Endothelial cell of umbilical vein (primary cell): ENCODE measurements around the gene CD8B2. TPM values are rescaled to one million over a fixed set of nuclear protein-coding genes. Genes with fewer than 3 reads are reported as not detected.

Experiments used
- BruUV-seq: library from RNA; stranded (reverse); fragments of 400-500 nt; replicated peaks from 2 replicates; lab custom pipeline; 2021; lab: Mats Ljungman, UMichigan
- CTCF ChIA-PET: fragments of 300-600, 350-600 bp; sonication (Branson Sonifier 250); formaldehyde crosslinking; loops from one replicate; lab custom pipeline; 2021; ENCODE audit warnings: antibody characterized with exemption, inconsistent platforms; lab: Charles Lee
- POLR2A ChIA-PET: fragments of 300-600, 350-600 bp; sonication (Branson Sonifier 250); formaldehyde crosslinking; loops from one replicate; lab custom pipeline; 2021; ENCODE audit warnings: antibody characterized with exemption, inconsistent platforms; lab: Charles Lee
- DNase-seq: peaks from one replicate; pipeline ENCODE4 v3.0.0-alpha.2; 2011; ENCODE audit warnings: low read depth, low spot score
- FAIRE-seq: peaks from 2 replicates; lab custom pipeline; 2011; peaks lifted over from hg19 to GRCh38; lab: Jason Lieb, UNC
- H2AFZ ChIP-seq: 2 replicates; pipeline ENCODE4 v1.6.0; 2012; ENCODE audit warnings: low read depth, low read length, control low read depth, inconsistent platforms
- H3K27ac ChIP-seq: 2 replicates; pipeline ENCODE4 v1.5.1; 2011; ENCODE audit warnings: low read depth, mild to moderate bottlenecking, control low read depth, low read length, moderate library complexity; ENCODE audit not compliant: insufficient read depth
- H3K27me3 ChIP-seq, 2 experiments: 2 replicates each; pipeline versions ENCODE4 v1.6.0 to v1.6.1; 2011; ENCODE audit warnings: low read length in 2 of 2, mixed read lengths in 1 of 2; ENCODE audit not compliant: control insufficient read depth in 2 of 2, insufficient read depth in 2 of 2
- H3K36me3 ChIP-seq, 2 experiments: 2 replicates in 1 of 2; 3 replicates in 1 of 2; pipeline ENCODE4 v1.5.1; 2011; ENCODE audit warnings: low read length in 2 of 2, mild to moderate bottlenecking in 1 of 2, moderate library complexity in 1 of 2; ENCODE audit not compliant: control insufficient read depth in 2 of 2, insufficient read depth in 2 of 2; ENCODE audit errors: extremely low read depth in 1 of 2
- H3K4me1 ChIP-seq: 3 replicates; pipeline ENCODE4 v1.5.1; 2011; ENCODE audit warnings: mild to moderate bottlenecking, low read length; ENCODE audit not compliant: control insufficient read depth, insufficient read depth; ENCODE audit errors: extremely low read depth
- H3K4me2 ChIP-seq: 2 replicates; pipeline ENCODE4 v1.6.1; 2011; ENCODE audit warnings: low read length, control low read depth, mixed read lengths; ENCODE audit not compliant: insufficient read depth
- H3K4me3 ChIP-seq, 3 experiments: fragments of 200-600 bp in 1 of 3; sonication (generic), shearing (Covaris generic) in 1 of 3; replicated peaks in 1 of 3; 2 replicates each; pipeline ENCODE4 v1.5.1; 2011 to 2016; ENCODE audit warnings: control low read depth in 3 of 3, low read length in 3 of 3, mild to moderate bottlenecking in 2 of 3, inconsistent platforms in 1 of 3, low read depth in 1 of 3, moderate library complexity in 1 of 3; ENCODE audit not compliant: insufficient read depth in 1 of 3
- H3K79me2 ChIP-seq: 2 replicates; pipeline ENCODE4 v1.6.0; 2012; ENCODE audit warnings: low read length, inconsistent platforms; ENCODE audit not compliant: control insufficient read depth, insufficient read depth
- H3K9ac ChIP-seq: replicated peaks from 2 replicates; pipeline ENCODE3; 2011; ENCODE audit warnings: low read length, control low read depth; ENCODE audit not compliant: insufficient read depth; ENCODE audit errors: extremely low read depth
- H3K9me1 ChIP-seq: replicated peaks from 3 replicates; pipeline ENCODE4 v1.6.0; 2011; ENCODE audit warnings: mild to moderate bottlenecking, low read length; ENCODE audit not compliant: control insufficient read depth, insufficient read depth; ENCODE audit errors: extremely low read depth
- H3K9me3 ChIP-seq: replicated peaks from 2 replicates; pipeline ENCODE4 v1.5.1; 2012; ENCODE audit warnings: low read length, inconsistent platforms; ENCODE audit not compliant: control insufficient read depth, insufficient read depth
- H4K20me1 ChIP-seq: replicated peaks from 2 replicates; pipeline ENCODE3; 2011; ENCODE audit warnings: mild to moderate bottlenecking, low read length; ENCODE audit not compliant: control insufficient read depth, insufficient read depth; ENCODE audit errors: extremely low read depth
- EZH2 ChIP-seq: IDR thresholded peaks from 2 replicates; pipeline ENCODE4 v1.6.1; 2012; ENCODE audit warnings: borderline replicate concordance, low read depth, mild to moderate bottlenecking, moderate library complexity, low read length, inconsistent platforms; ENCODE audit not compliant: severe bottlenecking
- FOS ChIP-seq: IDR thresholded peaks from 2 replicates; pipeline ENCODE4 v1.6.1; 2011; ENCODE audit warnings: mild to moderate bottlenecking, low read length, moderate library complexity, borderline replicate concordance; ENCODE audit not compliant: insufficient read depth
- GATA2 ChIP-seq: IDR thresholded peaks from 2 replicates; pipeline ENCODE4 v1.7.0; 2011; ENCODE audit warnings: low read depth, mild to moderate bottlenecking, moderate library complexity, mixed read lengths, low read length; ENCODE audit not compliant: insufficient read length, insufficient read depth
- JUN ChIP-seq: IDR thresholded peaks from 2 replicates; pipeline ENCODE4 v1.6.1; 2011; ENCODE audit warnings: borderline replicate concordance, low read depth; ENCODE audit not compliant: insufficient read length, insufficient read depth
- MYC ChIP-seq: IDR thresholded peaks from one replicate; pipeline ENCODE4 v1.6.1; 2011; ENCODE audit warnings: mild to moderate bottlenecking, low read depth, low read length
- POLR2A ChIP-seq: IDR thresholded peaks from 2 replicates; pipeline ENCODE4 v1.6.1; 2012; ENCODE audit warnings: low read depth, mild to moderate bottlenecking, control low read depth, low read length
- POLR2AphosphoS5 ChIP-seq: IDR thresholded peaks from 2 replicates; pipeline ENCODE4 v1.6.1; 2012; ENCODE audit warnings: low read depth, mild to moderate bottlenecking, control low read depth, low read length, moderate library complexity; ENCODE audit not compliant: insufficient read depth
- dilution Hi-C: fragments of 300-500 bp; cut with MboI; formaldehyde crosslinking; loops from one replicate; pipeline ENCODE4 v1.15.0; 2019; ENCODE audit warnings: low sequenced_read_pairs; ENCODE audit not compliant: extremely low pct_ligation_motif_present
- intact Hi-C: fragments of 100-400 bp; cut with micrococcal nuclease; formaldehyde crosslinking; loops from one replicate; pipeline ENCODE4 v1.10.0; 2022
- polyA plus RNA-seq, 4 experiments: library from polyadenylated mRNA; depleted of rRNA in 3 of 4; stranded (reverse) in 3 of 4; unstranded in 1 of 4; fragments of >200 nt; gene quantifications; 2 replicates each; pipeline versions ENCODE4 v1.2.1 to v1.2.3, GENCODE V29; 2011 to 2012; ENCODE audit warnings: missing spikeins in 1 of 4
- total RNA-seq: library from RNA; stranded (reverse); gene quantifications from 2 replicates; pipeline ENCODE4 v1.2.3, GENCODE V29; 2021
- TF ChIP-seq, protein P1 (sequence below): IDR thresholded peaks from 2 replicates; pipeline ENCODE4 v1.6.1; 2011; ENCODE audit not compliant: insufficient read depth, insufficient read length
- TF ChIP-seq, protein P2 (sequence below), 2 donors: IDR thresholded peaks; 1 replicate in 1 of 2; 2 replicates in 1 of 2; pipeline ENCODE4 v1.5.1; 2011; ENCODE audit warnings: low read length in 2 of 2, mild to moderate bottlenecking in 2 of 2, moderate library complexity in 2 of 2, control low read depth in 1 of 2, inconsistent platforms in 1 of 2, low read depth in 1 of 2; ENCODE audit not compliant: insufficient read depth in 1 of 2; ENCODE audit errors: extremely low read depth in 1 of 2

Gene CD8B2
- total and polyA plus RNA-seq, 2 donors (not counting 3 experiments of a cell fraction or from before 2014, with no cell fraction given) = not detected

DNA sequence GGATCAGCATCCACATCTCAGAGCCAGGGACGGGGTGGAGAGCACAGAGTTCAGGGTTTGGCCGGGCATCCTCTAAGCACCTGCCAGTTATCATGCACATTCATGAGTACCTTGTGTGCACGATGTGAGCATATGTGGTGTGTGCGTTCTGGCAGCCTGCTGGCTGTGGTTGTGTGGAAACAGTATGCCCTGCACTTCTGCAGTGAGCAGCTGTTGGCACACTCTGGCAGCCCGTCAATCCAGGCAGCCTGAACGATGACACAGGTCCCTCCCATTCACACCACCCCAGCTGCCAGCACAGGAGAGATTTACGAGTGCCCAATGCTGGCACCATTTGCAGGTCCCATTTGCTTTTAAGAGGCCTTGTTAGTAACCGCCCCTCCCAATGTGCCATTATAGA lies 74.2 kb downstream of the CD8B2 start:
- Histone ChIP-seq H3K27me3 (no peaks in the 10 kb centered on the region), H3K36me3 (no peaks in the 10 kb centered on the region), H4K20me1 (no peaks in the 10 kb centered on the region), H3K4me2 (no peak overlapping the region), H3K9me3 (no peaks in the 10 kb centered on the region), H3K9ac (no peak overlapping the region), H3K4me3 (no peak overlapping the region), H3K9me1 (no peaks in the 10 kb centered on the region), H3K4me1 (no peaks in the 10 kb centered on the region), H3K27ac (no peak overlapping the region), H3K79me2 (no peaks in the 10 kb centered on the region), H2AFZ (no peak overlapping the region)
- TF ChIP-seq MYC = no peak
- TF ChIP-seq EZH2 = no peak
- no peak for TF ChIP-seq POLR2AphosphoS5
- no peak for TF ChIP-seq POLR2A
- no peak for TF ChIP-seq GATA2
- CTCF ChIA-PET = interaction anchor here (1.0 kb wide), 1 partner anchor 21 kb away, joined by 3 read pairs; no protein-coding TSS in a partner anchor
- no TSS peak for BruUV-seq
- POLR2A ChIA-PET = no interaction called here
- dilution Hi-C loops (no loop called here), intact Hi-C loops (no loop called here)
- DNase-seq = no peak
- no peak for FAIRE-seq

DNA sequence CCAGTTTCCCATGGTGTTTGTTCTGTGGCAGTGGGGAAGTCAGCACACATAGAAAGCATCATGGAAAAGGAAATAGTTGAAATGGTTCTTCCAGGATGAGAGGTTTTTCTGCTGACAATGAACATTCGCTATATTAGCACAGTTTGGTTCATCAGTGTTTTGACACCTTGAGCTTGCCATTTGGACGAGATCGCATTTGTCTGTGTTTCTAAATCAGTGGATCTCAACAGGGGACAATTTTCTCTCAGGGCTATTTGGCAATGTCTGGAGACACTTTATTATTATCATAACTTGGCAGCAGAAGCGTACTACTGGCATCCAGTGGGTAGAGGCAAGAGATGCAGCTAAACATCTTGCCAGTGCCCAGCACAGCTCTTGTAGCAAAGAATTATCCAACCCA lies 74.6 kb downstream of the CD8B2 start:
- Histone ChIP-seq H3K27me3 (no peaks in the 10 kb centered on the region), H4K20me1 (no peaks in the 10 kb centered on the region), H3K4me3 (no peak overlapping the region), H3K4me2 (no peak overlapping the region), H2AFZ (no peak overlapping the region), H3K36me3 (no peaks in the 10 kb centered on the region), H3K4me1 (no peaks in the 10 kb centered on the region), H3K9ac (no peak overlapping the region), H3K27ac (no peak overlapping the region), H3K79me2 (no peaks in the 10 kb centered on the region), H3K9me1 (no peaks in the 10 kb centered on the region), H3K9me3 (no peaks in the 10 kb centered on the region)
- FAIRE-seq (no peak), DNase-seq (no peak)
- TF ChIP-seq, protein P1, sequence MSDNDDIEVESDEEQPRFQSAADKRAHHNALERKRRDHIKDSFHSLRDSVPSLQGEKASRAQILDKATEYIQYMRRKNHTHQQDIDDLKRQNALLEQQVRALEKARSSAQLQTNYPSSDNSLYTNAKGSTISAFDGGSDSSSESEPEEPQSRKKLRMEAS = no peak
- no peak for TF ChIP-seq POLR2A
- TF ChIP-seq POLR2AphosphoS5 = no peak
- no peak for TF ChIP-seq MYC
- TF ChIP-seq, protein P2, sequence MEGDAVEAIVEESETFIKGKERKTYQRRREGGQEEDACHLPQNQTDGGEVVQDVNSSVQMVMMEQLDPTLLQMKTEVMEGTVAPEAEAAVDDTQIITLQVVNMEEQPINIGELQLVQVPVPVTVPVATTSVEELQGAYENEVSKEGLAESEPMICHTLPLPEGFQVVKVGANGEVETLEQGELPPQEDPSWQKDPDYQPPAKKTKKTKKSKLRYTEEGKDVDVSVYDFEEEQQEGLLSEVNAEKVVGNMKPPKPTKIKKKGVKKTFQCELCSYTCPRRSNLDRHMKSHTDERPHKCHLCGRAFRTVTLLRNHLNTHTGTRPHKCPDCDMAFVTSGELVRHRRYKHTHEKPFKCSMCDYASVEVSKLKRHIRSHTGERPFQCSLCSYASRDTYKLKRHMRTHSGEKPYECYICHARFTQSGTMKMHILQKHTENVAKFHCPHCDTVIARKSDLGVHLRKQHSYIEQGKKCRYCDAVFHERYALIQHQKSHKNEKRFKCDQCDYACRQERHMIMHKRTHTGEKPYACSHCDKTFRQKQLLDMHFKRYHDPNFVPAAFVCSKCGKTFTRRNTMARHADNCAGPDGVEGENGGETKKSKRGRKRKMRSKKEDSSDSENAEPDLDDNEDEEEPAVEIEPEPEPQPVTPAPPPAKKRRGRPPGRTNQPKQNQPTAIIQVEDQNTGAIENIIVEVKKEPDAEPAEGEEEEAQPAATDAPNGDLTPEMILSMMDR (IDR thresholded peaks at IDR 0.05; ENCODE audit: extremely low read depth in 1 of 2, insufficient read depth in 1 of 2, low read depth in 1 of 2, low read length in 2 of 2) = no peak
- no peak for TF ChIP-seq EZH2
- TF ChIP-seq GATA2 = no peak
- no peak for TF ChIP-seq JUN
- TF ChIP-seq FOS = no peak
- BruUV-seq = no TSS peak
- ChIA-PET CTCF (interaction anchor here (1.0 kb wide), 1 partner anchor 21 kb away, joined by 3 read pairs; no protein-coding TSS in a partner anchor), POLR2A (no interaction called here)
- dilution Hi-C loops = no loop called here
- intact Hi-C loops = no loop called here
